ENCODE results near the gene C4orf50. TPM values are rescaled to one million over a fixed set of nuclear protein-coding genes. Genes with fewer than 3 reads are reported as not detected.

C4orf50 gene
- total RNA-seq, result not detected
- long read RNA-seq, result 0 reads

GRCh38 chr4:6018331-6018730 lies at the start of gene C4orf50:
Gene C4orf50 (minus strand): TSS chr4:6018431.
- peaks cover 97% of the 10 kb centered on the region for H3K27me3 ChIP-seq (ENCODE audit: low read depth)
- H3K27ac ChIP-seq (replicated peaks), result no peak within 1 kb of the TSS
- no peak for TF ChIP-seq CTCF (IDR thresholded peaks at IDR 0.05; ENCODE audit: borderline replicate concordance)
- H3K4me3 ChIP-seq, result no peak within 1 kb of the TSS
- no peaks in the 10 kb centered on the region for H3K36me3 ChIP-seq
- H3K4me1 ChIP-seq, result no peaks in the 10 kb centered on the region
- DNase-seq, result no peak
- H3K9me3 ChIP-seq (replicated peaks), result no peaks in the 10 kb centered on the region
- intact Hi-C loops (cut with micrococcal nuclease), result no loop called here

GRCh38 chr4:6065934-6066590 lies 47.8 kb upstream of the C4orf50 start:
- Histone ChIP-seq H3K4me1 (no peaks in the 10 kb centered on the region), H3K9me3 (replicated peaks) (no peaks in the 10 kb centered on the region), H3K36me3 (no peaks in the 10 kb centered on the region), H3K27me3 (ENCODE audit: low read depth) (peaks cover 59% of the 10 kb centered on the region), H3K27ac (replicated peaks) (no peak overlapping the region), H3K4me3 (no peak overlapping the region)
- no peak for DNase-seq
- no peak for TF ChIP-seq CTCF (IDR thresholded peaks at IDR 0.05; ENCODE audit: borderline replicate concordance)
- intact Hi-C loops (cut with micrococcal nuclease), result no loop called here

DNA sequence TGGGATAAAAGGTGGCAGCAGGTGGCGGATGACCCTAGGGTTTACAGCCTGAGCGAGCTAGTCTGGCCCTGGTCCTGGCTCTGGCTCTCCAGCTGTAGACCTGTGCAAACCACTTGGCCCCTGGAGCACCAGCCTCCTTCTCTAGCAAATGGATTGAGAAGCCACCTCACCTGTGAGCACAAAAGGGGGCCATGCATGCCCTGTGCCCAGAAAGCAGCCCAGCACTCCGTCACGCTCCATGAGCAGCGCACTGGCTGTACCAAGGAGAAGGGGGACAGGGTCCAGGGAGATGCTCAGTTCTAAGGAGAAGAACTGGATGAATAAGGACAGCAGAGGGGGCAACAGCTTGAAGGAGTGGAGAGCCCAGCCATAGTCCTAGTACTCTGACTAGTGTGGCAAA lies 46.9 kb upstream of the C4orf50 start:
- DNase-seq, result no peak
- Histone ChIP-seq H3K27ac (replicated peaks) (no peak overlapping the region), H3K36me3 (no peaks in the 10 kb centered on the region), H3K27me3 (ENCODE audit: low read depth) (peaks cover 50% of the 10 kb centered on the region), H3K9me3 (replicated peaks) (peaks cover 8% of the 10 kb centered on the region), H3K4me3 (no peak overlapping the region), H3K4me1 (no peaks in the 10 kb centered on the region)
- intact Hi-C loops (cut with micrococcal nuclease), result no loop called here
- TF ChIP-seq CTCF (IDR thresholded peaks at IDR 0.05; ENCODE audit: borderline replicate concordance), result no peak

DNA sequence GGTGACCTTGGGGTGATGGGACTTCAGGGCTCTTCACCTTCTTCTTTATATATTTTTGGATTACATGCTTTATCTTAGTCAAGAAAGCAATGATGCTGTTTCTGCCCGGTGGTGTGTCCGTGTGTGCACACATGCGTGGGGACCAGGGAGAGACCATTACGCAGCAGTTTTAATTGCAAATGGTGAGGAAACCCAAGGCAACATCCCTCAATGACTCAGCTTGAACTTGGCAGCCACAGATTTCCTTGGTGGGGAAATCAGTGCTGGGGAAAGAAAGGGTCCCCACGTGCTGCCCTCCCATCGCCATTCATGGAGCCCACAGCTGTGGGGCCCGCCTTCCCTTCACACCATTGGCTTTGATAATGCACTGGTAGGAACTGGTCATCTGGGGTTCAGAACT lies 46.2 kb upstream of the C4orf50 start:
- TF ChIP-seq CTCF (IDR thresholded peaks at IDR 0.05; ENCODE audit: borderline replicate concordance), result no peak
- Histone ChIP-seq H3K36me3 (no peaks in the 10 kb centered on the region), H3K4me3 (no peak overlapping the region), H3K4me1 (no peaks in the 10 kb centered on the region), H3K9me3 (replicated peaks) (peaks cover 16% of the 10 kb centered on the region), H3K27me3 (ENCODE audit: low read depth) (peaks cover 42% of the 10 kb centered on the region), H3K27ac (replicated peaks) (no peak overlapping the region)
- intact Hi-C loops (cut with micrococcal nuclease), result no loop called here
- no peak for DNase-seq

- H3K4me1 ChIP-seq, result no peaks in the 10 kb centered on the region
- intact Hi-C loops (cut with micrococcal nuclease), result no loop called here
- TF ChIP-seq CTCF (IDR thresholded peaks at IDR 0.05; ENCODE audit: borderline replicate concordance), result no peak
- H3K4me3 ChIP-seq, result no peak overlapping the region
- H3K36me3 ChIP-seq, result no peaks in the 10 kb centered on the region
- H3K9me3 ChIP-seq (replicated peaks), result peaks cover 23% of the 10 kb centered on the region
- DNase-seq, result no peak
- peaks cover 35% of the 10 kb centered on the region for H3K27me3 ChIP-seq (ENCODE audit: low read depth)
- H3K27ac ChIP-seq (replicated peaks), result no peak overlapping the region
Observed at GRCh38 chr4:6063684-6064083, 45.5 kb upstream of the C4orf50 start.

Measured in left ventricle myocardium inferior (tissue), 1 donor.